D721Med (cell line): ENCODE data around the gene ZIM2.
A peak's percentile ranks its signal among the peaks of the same experiment; 100 is the strongest.

ENCODE experiments used
- DNase-seq: peaks from one replicate; pipeline ENCODE4 v3.0.0; 2011; ENCODE audit warnings: low spot score; ENCODE audit not compliant: insufficient read length
- FAIRE-seq: peaks from 2 replicates; lab custom pipeline; 2011; peaks lifted over from hg19 to GRCh38; lab: Jason Lieb, UNC
- TF ChIP-seq, protein P1 (sequence below): IDR thresholded peaks from 2 replicates; pipeline ENCODE4 v1.5.1; 2012; ENCODE audit warnings: mild to moderate bottlenecking, control low read depth; ENCODE audit not compliant: insufficient read depth; ENCODE audit errors: missing control alignments

ZIM2 gene

DNA sequence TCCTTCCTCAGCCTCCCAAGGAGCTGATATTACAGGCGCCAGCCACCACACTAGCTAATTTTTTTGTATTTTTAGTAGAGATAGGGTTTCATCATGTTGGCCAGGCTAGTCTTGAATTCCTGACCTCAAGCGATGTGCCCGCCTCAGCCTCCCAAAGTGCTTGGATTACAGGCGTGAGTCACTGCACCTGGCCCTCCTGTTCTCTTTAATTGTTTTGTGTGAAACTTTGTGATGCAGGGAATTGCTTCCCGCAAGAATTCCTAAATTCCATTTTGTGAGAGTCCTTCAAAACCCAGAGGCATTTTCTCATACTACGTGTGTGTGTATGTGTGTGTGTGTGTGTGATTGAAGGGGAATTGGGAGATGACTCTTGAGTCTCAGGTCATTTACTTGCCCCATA lies 104.0 kb downstream of the ZIM2 start:
- no peak for DNase-seq
- no peak for FAIRE-seq
- TF ChIP-seq, protein P1, sequence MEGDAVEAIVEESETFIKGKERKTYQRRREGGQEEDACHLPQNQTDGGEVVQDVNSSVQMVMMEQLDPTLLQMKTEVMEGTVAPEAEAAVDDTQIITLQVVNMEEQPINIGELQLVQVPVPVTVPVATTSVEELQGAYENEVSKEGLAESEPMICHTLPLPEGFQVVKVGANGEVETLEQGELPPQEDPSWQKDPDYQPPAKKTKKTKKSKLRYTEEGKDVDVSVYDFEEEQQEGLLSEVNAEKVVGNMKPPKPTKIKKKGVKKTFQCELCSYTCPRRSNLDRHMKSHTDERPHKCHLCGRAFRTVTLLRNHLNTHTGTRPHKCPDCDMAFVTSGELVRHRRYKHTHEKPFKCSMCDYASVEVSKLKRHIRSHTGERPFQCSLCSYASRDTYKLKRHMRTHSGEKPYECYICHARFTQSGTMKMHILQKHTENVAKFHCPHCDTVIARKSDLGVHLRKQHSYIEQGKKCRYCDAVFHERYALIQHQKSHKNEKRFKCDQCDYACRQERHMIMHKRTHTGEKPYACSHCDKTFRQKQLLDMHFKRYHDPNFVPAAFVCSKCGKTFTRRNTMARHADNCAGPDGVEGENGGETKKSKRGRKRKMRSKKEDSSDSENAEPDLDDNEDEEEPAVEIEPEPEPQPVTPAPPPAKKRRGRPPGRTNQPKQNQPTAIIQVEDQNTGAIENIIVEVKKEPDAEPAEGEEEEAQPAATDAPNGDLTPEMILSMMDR, result no peak

GRCh38 chr19:56732976-56733375 lies 107.5 kb downstream of the ZIM2 start:
- FAIRE-seq, result no peak
- no peak for DNase-seq
- TF ChIP-seq, protein P1, result no peak

DNA sequence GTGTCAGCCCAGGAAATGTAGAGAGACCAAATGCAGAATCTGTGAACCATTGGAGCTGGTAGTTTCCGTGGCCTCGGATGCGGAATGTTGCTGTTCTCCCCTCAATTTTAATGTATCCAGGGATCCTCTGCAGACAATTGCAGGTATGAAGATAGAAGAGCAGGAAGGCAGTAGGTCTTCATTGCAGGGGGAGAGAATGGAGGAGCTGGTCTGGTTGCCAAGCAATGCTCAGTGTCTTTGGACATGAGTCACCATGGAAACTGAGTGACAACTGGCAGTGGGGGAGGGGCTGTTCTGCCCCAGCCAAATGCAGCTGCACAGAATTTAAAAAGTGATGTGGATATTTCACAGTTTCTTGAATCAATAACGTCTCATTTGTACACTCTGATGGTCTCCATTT lies 112.8 kb downstream of the ZIM2 start:
- TF ChIP-seq, protein P1, result no peak
- FAIRE-seq (no peak), DNase-seq (no peak)

DNA sequence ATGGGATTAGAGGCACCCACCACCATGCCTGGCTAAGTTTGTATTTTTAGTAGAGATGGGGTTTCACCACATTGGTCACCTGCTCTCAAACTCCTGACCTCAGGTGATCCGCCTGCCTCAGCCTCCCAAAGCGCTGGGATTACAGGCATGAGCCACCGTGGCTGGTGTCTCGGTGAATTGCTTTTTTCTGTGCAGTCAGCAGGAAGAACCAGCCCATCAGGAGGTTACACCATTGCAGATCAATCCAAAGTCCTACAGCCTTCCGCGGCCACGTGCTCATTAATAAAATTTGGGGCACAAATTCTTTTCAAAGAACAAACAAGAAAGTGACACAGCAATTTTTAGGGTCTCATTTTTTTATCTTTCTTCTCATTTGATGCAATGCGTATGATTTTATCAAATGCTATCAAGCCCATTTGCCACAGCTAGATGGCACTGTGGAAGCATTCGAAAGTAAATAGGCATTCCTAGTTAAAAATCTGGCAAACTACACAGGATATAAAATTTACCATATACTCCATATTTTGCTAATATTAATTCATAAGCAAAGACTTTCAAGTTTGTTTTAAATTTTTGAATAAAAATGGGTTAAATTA lies 114.6 kb downstream of the ZIM2 start:
- DNase-seq (no peak), FAIRE-seq (peak; percentile 69)
- TF ChIP-seq, protein P1, result peak; percentile 67
